ENCODE results near the gene ECM1. TPM values are rescaled to one million over a fixed set of nuclear protein-coding genes. Genes with fewer than 3 reads are reported as not detected.
A peak's percentile ranks its signal among the peaks of the same experiment; 100 is the strongest.

ECM1 gene
- total RNA-seq, 1 donor from 2014 or later: 16.9 TPM

- H3K9me3 ChIP-seq: no peaks in the 10 kb centered on the region
- H3K27me3 ChIP-seq (ENCODE audit: low read depth): no peaks in the 10 kb centered on the region
- no peaks in the 10 kb centered on the region for H3K36me3 ChIP-seq
- intact Hi-C loops (cut with DNase I): no loop called here
- no peak overlapping the region for H3K4me3 ChIP-seq
- DNase-seq: no peak
- peaks cover 4% of the 10 kb centered on the region for H3K4me1 ChIP-seq
- no peak overlapping the region for H3K27ac ChIP-seq
- TF ChIP-seq, protein P1, sequence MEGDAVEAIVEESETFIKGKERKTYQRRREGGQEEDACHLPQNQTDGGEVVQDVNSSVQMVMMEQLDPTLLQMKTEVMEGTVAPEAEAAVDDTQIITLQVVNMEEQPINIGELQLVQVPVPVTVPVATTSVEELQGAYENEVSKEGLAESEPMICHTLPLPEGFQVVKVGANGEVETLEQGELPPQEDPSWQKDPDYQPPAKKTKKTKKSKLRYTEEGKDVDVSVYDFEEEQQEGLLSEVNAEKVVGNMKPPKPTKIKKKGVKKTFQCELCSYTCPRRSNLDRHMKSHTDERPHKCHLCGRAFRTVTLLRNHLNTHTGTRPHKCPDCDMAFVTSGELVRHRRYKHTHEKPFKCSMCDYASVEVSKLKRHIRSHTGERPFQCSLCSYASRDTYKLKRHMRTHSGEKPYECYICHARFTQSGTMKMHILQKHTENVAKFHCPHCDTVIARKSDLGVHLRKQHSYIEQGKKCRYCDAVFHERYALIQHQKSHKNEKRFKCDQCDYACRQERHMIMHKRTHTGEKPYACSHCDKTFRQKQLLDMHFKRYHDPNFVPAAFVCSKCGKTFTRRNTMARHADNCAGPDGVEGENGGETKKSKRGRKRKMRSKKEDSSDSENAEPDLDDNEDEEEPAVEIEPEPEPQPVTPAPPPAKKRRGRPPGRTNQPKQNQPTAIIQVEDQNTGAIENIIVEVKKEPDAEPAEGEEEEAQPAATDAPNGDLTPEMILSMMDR (IDR thresholded peaks at IDR 0.05): no peak
- peak in 1 of 2 donors; percentile 22 for ATAC-seq
These were observed 36.3 kb downstream of the ECM1 start for GRCh38 chr1:150544204-150544603.

DNA sequence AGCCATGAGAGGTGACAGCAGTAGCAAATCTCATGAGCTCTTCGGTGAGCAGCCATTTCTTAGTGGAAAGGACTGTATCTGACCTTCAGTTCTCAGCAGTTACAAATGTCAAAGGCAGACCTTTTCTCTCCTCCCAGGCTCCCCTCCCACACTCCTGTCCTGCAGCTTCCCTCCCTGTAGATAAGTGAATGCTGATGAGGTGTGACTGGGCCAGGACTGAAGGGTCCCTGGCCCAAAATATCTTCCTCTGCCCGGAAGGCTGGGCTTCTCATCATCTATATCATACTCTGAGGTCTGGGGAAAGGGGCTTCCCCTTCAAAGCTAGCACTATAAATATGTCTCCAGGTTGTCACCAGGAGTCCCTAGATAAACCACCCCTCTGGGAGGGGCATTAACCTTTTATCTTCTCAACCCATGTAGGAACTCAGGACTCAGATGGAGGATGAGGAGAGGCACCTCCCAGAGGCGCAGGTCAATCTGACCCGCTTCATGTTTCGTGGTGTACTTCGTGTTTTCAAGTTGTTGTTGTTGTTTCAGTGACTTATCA, 37.6 kb downstream of the ECM1 start:
- TF ChIP-seq, protein P1 (IDR thresholded peaks at IDR 0.05): no peak
- Histone ChIP-seq H3K9me3 (no peaks in the 10 kb centered on the region), H3K36me3 (no peaks in the 10 kb centered on the region), H3K27me3 (ENCODE audit: low read depth) (no peaks in the 10 kb centered on the region), H3K27ac (no peak overlapping the region), H3K4me1 (peaks cover 14% of the 10 kb centered on the region), H3K4me3 (no peak overlapping the region)
- ATAC-seq: no peak
- intact Hi-C loops (cut with DNase I): no loop called here
- no peak for DNase-seq

DNA sequence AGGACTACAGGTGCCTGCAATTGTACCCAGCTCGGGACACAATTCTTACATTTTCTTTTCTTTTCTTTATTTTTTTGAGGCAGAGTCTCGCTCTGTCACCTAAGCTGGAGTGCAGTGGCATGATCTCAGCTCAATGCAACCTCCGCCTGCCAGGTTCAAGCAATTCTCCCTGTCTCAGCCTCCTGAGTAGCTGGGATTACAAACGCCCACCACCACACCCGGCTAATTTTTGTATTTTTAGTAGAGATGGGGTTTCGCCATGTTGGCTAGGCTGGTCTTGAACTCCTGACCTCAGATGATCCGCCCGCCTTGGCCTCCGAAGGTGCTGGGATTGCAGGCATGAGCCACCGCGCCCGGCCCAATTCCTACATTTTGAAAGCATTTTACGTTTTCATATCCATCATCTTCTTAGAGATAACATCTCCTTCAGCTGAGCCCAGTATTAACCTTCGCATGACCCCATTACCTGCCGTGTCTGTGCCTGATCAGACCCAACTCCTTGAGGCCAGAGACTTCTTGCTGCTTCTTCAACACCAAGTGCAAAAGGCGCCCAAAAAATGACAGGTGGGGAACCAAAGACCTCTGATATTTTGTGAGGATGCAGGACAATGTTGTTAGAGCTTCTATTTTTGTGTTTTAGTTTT, 38.5 kb downstream of the ECM1 start:
- DNase-seq: no peak
- Histone ChIP-seq H3K36me3 (no peaks in the 10 kb centered on the region), H3K27ac (no peak overlapping the region), H3K9me3 (no peaks in the 10 kb centered on the region), H3K27me3 (ENCODE audit: low read depth) (no peaks in the 10 kb centered on the region), H3K4me1 (peaks cover 23% of the 10 kb centered on the region), H3K4me3 (no peak overlapping the region)
- no peak for ATAC-seq
- intact Hi-C loops (cut with DNase I): no loop called here
- TF ChIP-seq, protein P1 (IDR thresholded peaks at IDR 0.05): no peak

DNA sequence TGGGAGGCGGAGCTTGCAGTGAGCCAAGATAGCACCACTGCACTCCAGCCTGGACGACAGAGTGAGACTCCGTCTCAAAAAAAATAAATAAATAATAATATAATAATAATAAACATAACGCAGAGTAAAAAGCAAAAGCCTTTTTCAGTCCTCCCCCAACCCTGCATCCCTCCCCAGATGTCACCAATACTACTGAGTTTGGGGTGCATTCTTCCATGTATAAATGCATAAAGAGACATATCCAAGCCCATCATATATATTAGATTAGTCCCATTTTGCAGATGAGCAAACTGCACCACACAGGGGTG, 40.4 kb downstream of the ECM1 start:
- Histone ChIP-seq H3K36me3 (no peaks in the 10 kb centered on the region), H3K27ac (peak overlapping the region; percentile 85), H3K9me3 (no peaks in the 10 kb centered on the region), H3K4me1 (peaks cover 41% of the 10 kb centered on the region), H3K27me3 (ENCODE audit: low read depth) (no peaks in the 10 kb centered on the region), H3K4me3 (peak overlapping the region; percentile 67)
- TF ChIP-seq, protein P1 (IDR thresholded peaks at IDR 0.05): no peak
- no peak for DNase-seq
- no peak for ATAC-seq
- intact Hi-C loops (cut with DNase I): no loop called here

- Histone ChIP-seq H3K4me1 (peaks cover 40% of the 10 kb centered on the region), H3K4me3 (peak within 1 kb of the TSS; percentile 67), H3K9me3 (no peaks in the 10 kb centered on the region), H3K36me3 (no peaks in the 10 kb centered on the region), H3K27me3 (ENCODE audit: low read depth) (no peaks in the 10 kb centered on the region), H3K27ac (peak within 1 kb of the TSS; percentile 85)
- DNase-seq: peak; percentile 86
- ATAC-seq: peak; percentile 64 to 79
- intact Hi-C loops (cut with DNase I): no loop called here
- TF ChIP-seq, protein P1 (IDR thresholded peaks at IDR 0.05): peak; percentile 17
These were observed 41.0 kb downstream of the ECM1 start, which contains the start of gene ADAMTSL4 for GRCh38 chr1:150548632-150549495. Gene ADAMTSL4 (plus strand): TSS chr1:150549408. CDS start chr1:150552289, 2,881 bp downstream.

All from lower lobe of right lung (tissue), 2 donors.